Measurements from ENCODE around the gene HIC1. TPM values are rescaled to one million over a fixed set of nuclear protein-coding genes. Genes with fewer than 3 reads are reported as not detected.

Gene HIC1
- total RNA-seq, 1 experiment from 2014 or later = 0.84 TPM

DNA sequence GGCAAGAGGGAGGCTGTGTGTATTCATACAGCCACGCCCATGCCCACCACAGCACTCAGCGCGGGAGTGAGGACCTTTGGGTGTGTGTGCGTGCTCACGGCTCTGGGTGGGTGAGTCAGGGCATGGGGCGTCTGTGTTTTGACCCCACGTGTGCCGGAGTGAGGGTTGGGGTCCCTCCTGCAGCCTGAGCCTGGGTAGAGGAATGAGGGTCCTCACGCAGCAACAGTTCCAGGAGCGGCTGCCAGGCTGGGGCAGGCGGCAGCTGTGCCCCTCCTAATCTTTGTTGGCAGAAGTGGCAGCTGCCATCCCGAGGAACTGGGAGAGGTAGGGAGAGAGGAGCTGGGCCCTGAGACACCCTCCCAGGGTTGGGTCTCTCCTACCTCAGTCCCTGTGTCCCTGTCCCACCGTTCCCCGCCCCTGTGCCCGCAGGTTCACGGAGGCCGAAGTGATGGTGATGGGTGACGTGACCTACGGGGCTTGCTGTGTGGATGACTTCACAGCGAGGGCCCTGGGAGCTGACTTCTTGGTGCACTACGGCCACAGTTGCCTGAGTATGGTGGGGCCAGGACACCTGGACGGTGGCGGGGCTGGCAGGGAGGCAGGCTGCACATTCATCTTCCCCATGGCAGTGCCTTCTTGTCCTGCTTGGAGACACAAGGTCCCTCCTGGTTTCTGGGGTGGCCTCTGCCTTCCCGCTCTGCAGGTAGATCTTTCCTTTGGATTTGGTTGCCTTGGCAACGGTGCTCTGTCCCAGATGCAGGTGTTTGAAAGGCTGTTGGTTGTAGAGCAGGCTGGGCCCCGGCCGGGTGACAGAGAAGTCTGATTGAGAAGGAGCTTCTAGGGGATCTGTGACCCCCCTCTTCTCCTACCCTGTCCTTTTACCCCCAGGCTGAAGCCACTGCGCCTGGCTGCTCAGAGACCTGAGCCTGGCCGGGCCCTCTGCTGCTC is 19.1 kb upstream of the HIC1 start:
- Histone ChIP-seq H3K27ac (ENCODE audit: low read depth, low read length, poor library complexity, severe bottlenecking) (peak overlapping the region; percentile 50), H3K9me3 (ENCODE audit: low read depth, low read length, poor library complexity, severe bottlenecking) (no peaks in the 10 kb centered on the region), H3K36me3 (ENCODE audit: insufficient read depth, low read length, poor library complexity, severe bottlenecking) (peaks cover 11% of the 10 kb centered on the region), H3K27me3 (replicated peaks; ENCODE audit: insufficient read depth, low read depth, low read length, poor library complexity) (no peaks in the 10 kb centered on the region), H3K4me1 (ENCODE audit: insufficient read depth, low read length, poor library complexity, severe bottlenecking) (peaks cover 18% of the 10 kb centered on the region), H3K4me3 (ENCODE audit: low read depth, low read length, poor library complexity, severe bottlenecking) (no peak overlapping the region)
- BruUV-seq (replicated peaks) = no TSS peak
- TF ChIP-seq, protein P1, sequence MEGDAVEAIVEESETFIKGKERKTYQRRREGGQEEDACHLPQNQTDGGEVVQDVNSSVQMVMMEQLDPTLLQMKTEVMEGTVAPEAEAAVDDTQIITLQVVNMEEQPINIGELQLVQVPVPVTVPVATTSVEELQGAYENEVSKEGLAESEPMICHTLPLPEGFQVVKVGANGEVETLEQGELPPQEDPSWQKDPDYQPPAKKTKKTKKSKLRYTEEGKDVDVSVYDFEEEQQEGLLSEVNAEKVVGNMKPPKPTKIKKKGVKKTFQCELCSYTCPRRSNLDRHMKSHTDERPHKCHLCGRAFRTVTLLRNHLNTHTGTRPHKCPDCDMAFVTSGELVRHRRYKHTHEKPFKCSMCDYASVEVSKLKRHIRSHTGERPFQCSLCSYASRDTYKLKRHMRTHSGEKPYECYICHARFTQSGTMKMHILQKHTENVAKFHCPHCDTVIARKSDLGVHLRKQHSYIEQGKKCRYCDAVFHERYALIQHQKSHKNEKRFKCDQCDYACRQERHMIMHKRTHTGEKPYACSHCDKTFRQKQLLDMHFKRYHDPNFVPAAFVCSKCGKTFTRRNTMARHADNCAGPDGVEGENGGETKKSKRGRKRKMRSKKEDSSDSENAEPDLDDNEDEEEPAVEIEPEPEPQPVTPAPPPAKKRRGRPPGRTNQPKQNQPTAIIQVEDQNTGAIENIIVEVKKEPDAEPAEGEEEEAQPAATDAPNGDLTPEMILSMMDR (conservative IDR thresholded peaks at IDR 0.05; ENCODE audit: low read depth, low read length) = no peak
- no peak for TF ChIP-seq EZH2 (IDR thresholded peaks at IDR 0.05; ENCODE audit: borderline replicate concordance, low read depth, low read length, poor library complexity, severe bottlenecking)
- ChIA-PET CTCF (interaction anchor here (0.6 to 0.8 kb wide), 3 partner anchors 11 to 127 kb away, joined by 3 to 7 read pairs (median 3); partner anchors contain the start of gene RTN4RL1), POLR2A (ENCODE audit: low non-redundant PET) (interaction anchor here (0.5 kb wide), 1 partner anchor 8 kb away, joined by 14 read pairs; no protein-coding TSS in a partner anchor)
- intact Hi-C loops (cut with micrococcal nuclease; ENCODE audit: unreplicated experiment) = no loop called here
- no peak for DNase-seq (ENCODE audit: low spot score)

DNA sequence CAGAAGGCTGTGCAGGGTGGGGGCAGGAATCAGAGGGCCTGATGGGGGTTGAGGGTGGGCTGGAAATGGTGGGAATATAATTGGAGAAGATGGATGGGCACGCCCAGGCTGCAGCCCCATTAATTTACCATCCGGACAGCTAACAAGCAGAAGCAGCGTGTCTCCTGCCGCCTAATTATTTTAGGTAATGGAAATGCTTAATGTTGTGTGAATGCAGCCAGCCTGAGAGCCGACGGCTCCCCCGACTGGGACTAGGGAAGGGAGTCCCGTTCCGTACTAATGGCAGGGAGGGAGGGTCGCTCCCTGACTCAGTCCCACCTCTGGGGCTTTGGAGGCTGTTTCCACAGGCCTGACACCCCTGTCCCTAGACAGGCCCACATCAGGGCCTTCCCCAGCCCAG is 17.7 kb upstream of the HIC1 start:
- Histone ChIP-seq H3K4me1 (ENCODE audit: insufficient read depth, low read length, poor library complexity, severe bottlenecking) (peaks cover 20% of the 10 kb centered on the region), H3K4me3 (ENCODE audit: low read depth, low read length, poor library complexity, severe bottlenecking) (no peak overlapping the region), H3K36me3 (ENCODE audit: insufficient read depth, low read length, poor library complexity, severe bottlenecking) (peaks cover 11% of the 10 kb centered on the region), H3K9me3 (ENCODE audit: low read depth, low read length, poor library complexity, severe bottlenecking) (no peaks in the 10 kb centered on the region), H3K27ac (ENCODE audit: low read depth, low read length, poor library complexity, severe bottlenecking) (no peak overlapping the region), H3K27me3 (replicated peaks; ENCODE audit: insufficient read depth, low read depth, low read length, poor library complexity) (no peaks in the 10 kb centered on the region)
- POLR2A ChIA-PET (ENCODE audit: low non-redundant PET) = no interaction called here
- BruUV-seq (replicated peaks) = no TSS peak
- CTCF ChIA-PET = no interaction called here
- intact Hi-C loops (cut with micrococcal nuclease; ENCODE audit: unreplicated experiment) = no loop called here
- TF ChIP-seq EZH2 (IDR thresholded peaks at IDR 0.05; ENCODE audit: borderline replicate concordance, low read depth, low read length, poor library complexity, severe bottlenecking) = no peak
- TF ChIP-seq, protein P1 (conservative IDR thresholded peaks at IDR 0.05; ENCODE audit: low read depth, low read length) = no peak
- DNase-seq (ENCODE audit: low spot score) = no peak

DNA sequence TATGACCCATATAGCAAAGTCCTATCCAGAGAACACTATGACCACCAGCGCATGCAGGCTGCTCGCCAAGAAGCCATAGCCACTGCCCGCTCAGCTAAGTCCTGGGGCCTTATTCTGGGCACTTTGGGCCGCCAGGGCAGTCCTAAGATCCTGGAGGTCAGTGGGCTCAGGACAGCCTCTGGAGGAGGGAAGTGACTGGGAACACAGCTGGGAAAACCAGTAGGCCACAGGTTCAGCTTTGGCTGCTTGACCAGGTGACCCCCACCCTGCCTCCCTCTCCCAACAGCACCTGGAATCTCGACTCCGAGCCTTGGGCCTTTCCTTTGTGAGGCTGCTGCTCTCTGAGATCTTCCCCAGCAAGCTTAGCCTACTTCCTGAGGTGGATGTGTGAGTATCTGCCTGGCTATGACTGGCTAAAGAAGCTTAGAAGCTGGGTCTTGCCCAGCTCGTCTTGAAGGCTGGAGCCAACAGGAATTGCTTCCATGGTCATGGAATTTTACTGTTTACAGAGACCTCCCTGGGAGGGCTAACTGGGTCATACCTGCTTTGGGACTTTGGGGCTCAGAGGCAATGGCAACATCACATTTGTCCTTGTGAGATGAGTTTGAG is 14.6 kb upstream of the HIC1 start:
- no peaks in the 10 kb centered on the region for H3K9me3 ChIP-seq (ENCODE audit: low read depth, low read length, poor library complexity, severe bottlenecking)
- peaks cover 26% of the 10 kb centered on the region for H3K36me3 ChIP-seq (ENCODE audit: insufficient read depth, low read length, poor library complexity, severe bottlenecking)
- DNase-seq (ENCODE audit: low spot score) = no peak
- no TSS peak for BruUV-seq (replicated peaks)
- no peak overlapping the region for H3K27ac ChIP-seq (ENCODE audit: low read depth, low read length, poor library complexity, severe bottlenecking)
- H3K4me1 ChIP-seq (ENCODE audit: insufficient read depth, low read length, poor library complexity, severe bottlenecking) = peaks cover 14% of the 10 kb centered on the region
- ChIA-PET POLR2A (ENCODE audit: low non-redundant PET) (no interaction called here), CTCF (no interaction called here)
- intact Hi-C loops (cut with micrococcal nuclease; ENCODE audit: unreplicated experiment) = loop anchor here (5.0 kb wide), 2 partner anchors 133 to 323 kb away; no protein-coding TSS in a partner anchor
- no peak overlapping the region for H3K4me3 ChIP-seq (ENCODE audit: low read depth, low read length, poor library complexity, severe bottlenecking)
- H3K27me3 ChIP-seq (replicated peaks; ENCODE audit: insufficient read depth, low read depth, low read length, poor library complexity) = no peaks in the 10 kb centered on the region
- TF ChIP-seq EZH2 (IDR thresholded peaks at IDR 0.05; ENCODE audit: borderline replicate concordance, low read depth, low read length, poor library complexity, severe bottlenecking) = no peak
- TF ChIP-seq, protein P1 (conservative IDR thresholded peaks at IDR 0.05; ENCODE audit: low read depth, low read length) = no peak
